CD4-positive, alpha-beta T cell treated with Interleukin-17A for 1 hour (primary cell): ENCODE results near the gene XPO6.
"Not testable (repeated sequence)": the region's sequence is repeated elsewhere in the genome, so short reads cannot be mapped to it uniquely, and the experiment has no call there.

Source experiments
- DNase-seq: peaks from one replicate; pipeline ENCODE4 v3.0.0-alpha.2; 2020

The XPO6 gene

DNA sequence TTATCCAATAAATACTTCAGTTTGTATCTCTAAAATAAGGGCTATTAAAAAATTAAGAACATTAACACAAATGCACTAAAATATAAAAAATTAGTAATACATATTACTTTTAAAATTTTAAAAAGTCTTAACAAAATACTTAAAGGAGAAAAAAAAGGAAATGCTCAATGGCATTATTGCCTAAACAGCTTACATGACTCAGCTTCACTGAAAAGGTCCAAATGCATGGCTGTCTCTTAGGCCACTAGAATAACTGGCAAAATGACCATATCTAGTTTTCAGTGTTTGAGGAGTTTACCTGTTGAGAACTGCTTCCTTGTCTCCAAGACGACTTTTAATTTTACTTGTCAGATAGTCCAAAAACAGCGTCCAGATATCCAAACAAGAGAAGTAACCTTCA is 66.0 kb downstream of the XPO6 start:
- no peak for DNase-seq

- peak; percentile 92 for DNase-seq
These were observed 70.8 kb downstream of the XPO6 start for GRCh38 chr16:28140788-28141618.

GRCh38 chr16:28139530-28139929 is 72.2 kb downstream of the XPO6 start:
- DNase-seq, result peak; percentile 56

- DNase-seq, result peak; percentile 79
These were observed 74.9 kb downstream of the XPO6 start for GRCh38 chr16:28136751-28137434.

DNA sequence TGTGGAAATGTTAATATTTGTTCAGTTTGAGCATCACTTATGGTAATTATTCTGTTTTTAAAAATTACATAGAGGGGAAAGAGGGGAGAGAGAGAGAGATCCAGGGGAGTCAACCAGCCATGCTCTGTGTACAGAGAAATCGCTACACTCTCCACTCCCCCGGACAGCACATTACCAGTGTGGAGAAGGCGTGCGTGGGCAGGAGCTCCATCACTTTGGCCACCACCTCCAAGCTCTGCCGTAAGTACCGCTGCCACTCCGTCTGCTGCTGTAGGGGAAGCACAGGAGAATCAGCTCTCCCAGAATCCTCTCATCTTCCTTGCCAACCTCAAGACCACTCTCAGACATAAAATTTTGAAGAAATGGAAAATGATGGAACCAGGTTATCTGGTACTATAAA is 78.1 kb downstream of the XPO6 start:
- no peak for DNase-seq

DNA sequence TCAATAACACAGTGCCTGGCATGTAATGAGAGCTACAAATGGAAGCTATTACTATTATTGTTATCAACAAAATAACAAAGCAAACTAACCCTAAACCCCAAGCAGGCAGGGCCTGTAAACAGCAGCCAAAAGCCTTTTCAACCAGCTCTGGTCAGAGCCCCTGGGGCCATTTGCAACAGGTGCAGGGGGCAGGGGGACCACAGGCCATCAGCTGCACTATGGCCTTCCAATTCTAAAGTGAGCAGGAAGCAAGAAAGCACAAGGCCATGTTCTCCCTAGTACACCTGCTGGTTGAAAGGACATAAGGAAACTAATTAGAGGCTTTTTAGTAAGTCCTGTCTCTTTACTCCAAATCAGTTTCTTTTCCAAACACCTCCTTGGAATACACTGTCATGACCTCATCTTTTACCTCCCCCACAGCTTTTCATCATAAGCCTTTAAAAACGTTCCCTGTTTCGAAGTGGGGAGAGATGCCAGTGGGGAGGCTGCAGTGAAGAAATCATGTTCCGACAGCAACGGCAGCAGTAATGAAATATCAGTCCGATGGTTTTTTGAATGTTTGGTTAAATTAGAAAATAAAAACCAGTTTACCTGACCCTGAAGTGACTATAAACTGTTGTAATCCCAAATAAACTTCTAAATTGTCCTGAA is 79.9 kb downstream of the XPO6 start:
- no peak for DNase-seq

DNA sequence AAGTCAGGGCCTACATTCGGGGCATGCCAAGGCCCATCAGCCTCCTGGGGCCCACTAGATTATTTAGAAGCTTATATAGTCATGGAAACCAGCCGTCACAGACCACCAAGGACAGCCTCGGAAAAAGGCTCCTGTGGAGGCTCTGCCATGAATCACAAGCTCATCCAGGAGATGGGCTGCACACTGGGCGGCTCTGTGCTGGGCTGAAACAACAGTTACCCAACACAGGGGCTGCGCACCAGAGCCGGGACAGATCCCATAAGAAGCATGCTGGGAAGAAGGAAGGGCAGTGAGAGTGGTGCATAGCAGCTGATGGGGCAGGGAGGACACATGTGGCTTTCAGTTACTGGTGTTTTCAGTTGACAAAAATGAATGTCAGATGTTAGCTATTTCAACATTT is 80.6 kb downstream of the XPO6 start:
- no peak for DNase-seq

- no peak for DNase-seq
These were observed 81.4 kb downstream of the XPO6 start for GRCh38 chr16:28130099-28131088.

- no peak for DNase-seq
These were observed 84.8 kb downstream of the XPO6 start for GRCh38 chr16:28126684-28127620.

DNA sequence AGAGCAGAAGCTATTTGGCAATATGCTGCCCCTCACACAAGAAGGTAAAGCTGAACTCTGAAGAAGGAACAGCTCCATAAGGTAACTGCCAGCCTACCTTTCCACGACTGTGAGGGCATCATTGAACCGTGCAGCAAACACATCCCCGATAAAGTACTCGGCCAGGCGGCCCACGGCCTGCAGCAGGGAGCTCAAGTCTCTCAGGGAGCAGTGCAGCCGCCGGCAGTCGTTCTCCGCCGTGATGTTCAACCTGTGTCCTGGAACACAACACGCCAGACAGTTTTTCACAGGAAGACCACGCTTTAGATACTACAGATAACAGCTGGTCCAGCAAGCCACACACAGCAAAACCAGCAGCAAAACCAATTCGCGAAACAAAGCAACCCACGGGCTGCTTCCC is 86.2 kb downstream of the XPO6 start:
- no peak for DNase-seq

- DNase-seq, result no peak
These were observed 90.2 kb downstream of the XPO6 start for GRCh38 chr16:28121527-28121926.

DNA sequence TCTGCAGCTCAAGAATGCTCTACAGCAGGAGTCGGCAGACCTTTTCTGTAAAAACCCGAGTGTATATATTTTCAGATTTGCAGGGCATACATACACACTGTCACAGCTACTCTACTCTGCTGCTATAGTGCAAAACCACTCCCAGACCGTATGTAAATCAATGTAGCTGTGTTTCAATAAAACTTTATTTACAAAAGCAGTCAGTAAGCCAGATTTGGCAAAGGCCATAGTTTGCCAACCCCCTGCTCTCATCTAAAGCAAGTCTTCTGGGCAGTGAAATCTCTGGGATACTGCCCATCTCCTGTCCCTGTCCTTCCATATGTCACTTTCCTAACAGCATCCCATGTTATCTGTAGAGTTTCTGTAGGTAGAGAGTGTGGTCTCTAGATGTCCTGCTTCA is 91.0 kb downstream of the XPO6 start:
- DNase-seq, result no peak

GRCh38 chr16:28118637-28119036 is 93.1 kb downstream of the XPO6 start:
- no peak for DNase-seq

DNA sequence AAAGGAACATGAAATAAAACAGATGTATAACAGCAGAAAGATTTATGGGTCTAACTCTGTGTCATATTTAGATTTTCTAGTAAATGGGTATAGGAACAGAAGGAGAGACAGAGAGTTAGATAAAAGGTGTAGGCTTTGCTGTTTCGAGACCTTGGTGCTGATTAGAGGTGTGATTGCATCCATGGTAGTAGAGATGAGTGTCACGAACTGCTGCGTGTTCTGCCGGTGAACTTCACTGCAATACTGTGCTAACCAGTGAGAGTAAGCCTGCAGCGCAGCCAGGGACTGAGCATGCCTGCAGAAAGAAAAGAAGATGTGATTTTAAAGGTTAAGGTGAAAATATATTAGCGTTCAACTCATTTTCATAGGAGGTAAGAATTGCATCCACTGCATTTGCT is 94.6 kb downstream of the XPO6 start:
- no peak for DNase-seq

DNA sequence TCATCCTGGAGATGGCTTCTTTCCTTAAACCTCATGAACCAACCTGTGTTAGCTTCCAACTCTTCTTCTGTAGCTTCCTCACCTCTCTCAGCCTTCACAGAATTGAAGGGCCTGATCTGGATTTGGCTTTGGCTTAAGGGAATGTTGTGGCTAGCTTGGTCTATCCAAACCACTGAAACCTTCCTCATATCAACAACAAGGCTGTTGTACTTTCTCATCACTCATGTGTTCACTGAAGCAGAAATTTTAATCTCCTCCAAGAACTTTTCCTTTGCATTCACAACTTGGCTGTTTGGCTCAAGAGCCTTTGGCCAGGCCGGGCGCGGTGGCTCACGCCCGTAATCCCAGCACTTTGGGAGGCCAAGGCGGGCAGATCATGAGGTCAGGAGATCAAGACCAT is 95.9 kb downstream of the XPO6 start:
- not testable (repeated sequence) for DNase-seq

GRCh38 chr16:28112908-28113307 is 98.9 kb downstream of the XPO6 start:
- no peak for DNase-seq

DNA sequence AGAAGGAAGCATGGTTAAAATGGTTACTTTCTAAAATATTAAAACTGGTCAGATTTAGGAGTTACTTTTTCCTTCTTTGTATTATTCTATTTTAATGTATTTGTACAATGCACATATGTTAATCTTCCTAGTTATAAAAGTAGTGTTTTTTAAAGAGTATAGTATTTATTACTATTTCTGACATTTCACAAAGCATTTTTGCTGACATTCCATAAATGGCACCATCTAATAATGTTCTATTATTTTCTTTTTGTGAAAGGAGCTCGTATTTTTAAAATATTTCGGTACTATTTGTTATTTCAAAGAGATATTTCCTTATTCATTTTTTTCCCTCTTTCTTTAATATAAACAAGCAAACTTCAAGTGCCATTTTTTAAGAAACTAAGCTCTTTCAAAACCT is 100.8 kb downstream of the XPO6 start:
- no peak for DNase-seq

- DNase-seq, result no peak
These were observed 101.3 kb downstream of the XPO6 start for GRCh38 chr16:28110479-28110878.

DNA sequence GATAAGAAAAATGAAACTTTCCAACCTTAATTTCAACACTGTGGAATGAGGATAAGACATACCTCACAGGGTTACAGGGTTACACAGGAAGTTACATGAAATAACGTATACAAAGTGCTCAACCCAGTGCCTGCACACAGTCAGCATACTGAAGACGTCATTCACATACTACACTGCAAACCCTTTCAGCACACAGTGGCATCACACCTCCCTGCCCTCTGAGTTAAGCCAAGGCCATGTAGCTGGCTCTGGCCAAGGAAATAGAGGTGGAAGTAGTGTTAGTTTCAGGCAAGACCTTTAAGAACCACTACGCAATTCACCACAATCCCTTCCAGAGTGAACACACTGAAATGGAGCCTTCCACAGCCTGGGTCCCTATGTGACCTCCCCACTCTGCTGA is 101.7 kb downstream of the XPO6 start:
- DNase-seq, result no peak

GRCh38 chr16:28108590-28109247 is 103.0 kb downstream of the XPO6 start:
- no peak for DNase-seq

DNA sequence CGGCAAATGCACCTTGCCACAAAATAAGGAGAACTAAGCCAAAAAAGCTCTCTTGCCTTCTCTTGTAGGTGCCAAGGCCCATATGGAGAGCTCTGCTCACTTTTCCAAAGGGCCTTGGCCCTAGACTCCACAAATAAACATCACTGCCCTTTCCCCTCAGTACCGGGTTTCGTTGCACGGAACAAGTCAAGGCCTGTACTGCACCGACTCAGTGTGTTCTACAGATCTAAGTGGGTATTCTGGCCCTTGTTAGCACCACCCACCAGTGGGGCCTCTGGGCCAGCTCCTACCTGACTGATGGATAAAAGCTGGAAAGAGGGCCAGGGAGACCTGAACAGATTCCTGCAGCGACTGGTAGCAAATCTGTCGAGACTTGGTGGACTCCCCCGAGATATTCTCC is 104.5 kb downstream of the XPO6 start:
- no peak for DNase-seq
